Left lung (tissue), 10 donors: ENCODE measurements around the gene DSCAM. TPM values are rescaled to one million over a fixed set of nuclear protein-coding genes. Genes with fewer than 3 reads are reported as not detected.

Experiments
- ATAC-seq: fragments of 200-7000 bp; cut with Tn5 transposase; one replicate; pipeline ENCODE4 v1.9.1; 2020; ENCODE audit warnings: moderate library complexity
- DNase-seq, 4 donors: peaks; one replicate each; pipeline ENCODE4 v3.0.0-alpha.2; 2013 to 2020
- H3K27ac ChIP-seq, 2 donors: fragments of 200-600 bp; sonication (generic) in 1 of 2; one replicate each; pipeline versions ENCODE4 v1.5.0 to v1.8.0; 2020 to 2021
- H3K27me3 ChIP-seq, 2 donors: fragments of 200-600 bp; sonication (generic) in 1 of 2; one replicate each; pipeline versions ENCODE4 v1.5.0 to v1.8.0; 2020 to 2021
- H3K36me3 ChIP-seq, 2 donors: fragments of 200-600 bp; sonication (generic) in 1 of 2; one replicate each; pipeline versions ENCODE4 v1.5.0 to v1.8.0; 2020 to 2021
- H3K4me1 ChIP-seq, 2 donors: fragments of 200-600 bp; one replicate each; pipeline ENCODE4 v1.8.0; 2021
- H3K4me3 ChIP-seq, 2 donors: fragments of 200-600 bp; sonication (generic) in 1 of 2; one replicate each; pipeline versions ENCODE4 v1.5.0 to v1.8.0; 2020 to 2021; ENCODE audit warnings: mild to moderate bottlenecking in 1 of 2
- H3K9me3 ChIP-seq, 2 donors: fragments of 200-600 bp; sonication (generic) in 1 of 2; one replicate each; pipeline versions ENCODE4 v1.5.0 to v1.8.0; 2020 to 2021
- CTCF ChIP-seq, 2 donors: fragments of 200-600 bp; sonication (generic) in 1 of 2; IDR thresholded peaks; one replicate each; pipeline versions ENCODE4 v1.5.0 to v1.8.0; 2021; ENCODE audit warnings: antibody characterized with exemption in 2 of 2
- intact Hi-C, 2 donors: fragments of 100-400 bp; cut with DNase I; formaldehyde crosslinking; loops; one replicate each; pipeline versions ENCODE4 v1.11.2 to v1.14.2; 2022
- polyA plus RNA-seq, 6 donors: library from polyadenylated mRNA; unstranded; fragments of 120-200 nt; gene quantifications; one replicate each; pipeline ENCODE4 v1.2.1, GENCODE V29; 2013; ENCODE audit not compliant: insufficient read length in 6 of 6
- total RNA-seq, 2 donors: library from RNA; stranded (reverse); fragmentation: NEBNext Ultra II Directional; extraction: Animal tissue kit (Norgen Biotek cat#: 25700); gene quantifications; one replicate each; pipeline ENCODE4 v1.2.1, GENCODE V29; 2021
- donor health status: DM: no; HTN: yes; CAD: no.
- donor health status: DM: no; HTN: no; CAD: no.

DSCAM gene
- total and polyA plus RNA-seq, 8 donors = 0.03 to 0.24 (median 0.07) TPM; not detected in 1

GRCh38 chr21:40231979-40232378 is 615.0 kb downstream of the DSCAM start:
- Histone ChIP-seq H3K4me3 (no peak overlapping the region), H3K4me1 (no peaks in the 10 kb centered on the region), H3K27ac (no peak overlapping the region), H3K9me3 (no peaks in the 10 kb centered on the region), H3K27me3 (no peaks in the 10 kb centered on the region), H3K36me3 (no peaks in the 10 kb centered on the region)
- ATAC-seq = no peak
- intact Hi-C loops = no loop called here
- DNase-seq = no peak
- no peak for TF ChIP-seq CTCF (IDR thresholded peaks at IDR 0.05)

- Histone ChIP-seq H3K9me3 (no peaks in the 10 kb centered on the region), H3K4me1 (no peaks in the 10 kb centered on the region), H3K4me3 (no peak overlapping the region), H3K27me3 (no peaks in the 10 kb centered on the region), H3K36me3 (no peaks in the 10 kb centered on the region), H3K27ac (no peak overlapping the region)
- TF ChIP-seq CTCF (IDR thresholded peaks at IDR 0.05) = no peak
- intact Hi-C loops = no loop called here
- DNase-seq (no peak), ATAC-seq (no peak)
Observed at GRCh38 chr21:40227096-40227495, 619.9 kb downstream of the DSCAM start.

- intact Hi-C loops = no loop called here
- H3K4me3 ChIP-seq = no peak overlapping the region
Observed at GRCh38 chr21:40215941-40216340, 631.0 kb downstream of the DSCAM start.

GRCh38 chr21:40210251-40210650 is 636.7 kb downstream of the DSCAM start:
- Histone ChIP-seq H3K27me3 (no peaks in the 10 kb centered on the region), H3K9me3 (no peaks in the 10 kb centered on the region), H3K4me3 (no peak overlapping the region), H3K27ac (no peak overlapping the region), H3K36me3 (no peaks in the 10 kb centered on the region), H3K4me1 (no peaks in the 10 kb centered on the region)
- TF ChIP-seq CTCF (IDR thresholded peaks at IDR 0.05) = no peak
- intact Hi-C loops = no loop called here
- ATAC-seq = no peak
- no peak for DNase-seq

More at GRCh38 chr21:40215941-40216340, 631.0 kb downstream of the DSCAM start:
- no peak for TF ChIP-seq CTCF (IDR thresholded peaks at IDR 0.05)
- DNase-seq (no peak), ATAC-seq (no peak)
- H3K4me1 ChIP-seq = no peaks in the 10 kb centered on the region
- no peaks in the 10 kb centered on the region for H3K9me3 ChIP-seq
- H3K27ac ChIP-seq = no peak overlapping the region
- H3K27me3 ChIP-seq = no peaks in the 10 kb centered on the region
- H3K36me3 ChIP-seq = no peaks in the 10 kb centered on the region

- TF ChIP-seq CTCF (IDR thresholded peaks at IDR 0.05) = no peak
- DNase-seq = no peak
- no peaks in the 10 kb centered on the region for H3K36me3 ChIP-seq
- H3K27ac ChIP-seq = no peak overlapping the region
- no peaks in the 10 kb centered on the region for H3K4me1 ChIP-seq
- H3K9me3 ChIP-seq = no peaks in the 10 kb centered on the region
- intact Hi-C loops = no loop called here
- ATAC-seq = no peak
- no peak overlapping the region for H3K4me3 ChIP-seq
- H3K27me3 ChIP-seq = no peaks in the 10 kb centered on the region
Observed at GRCh38 chr21:40208948-40209345, 638.0 kb downstream of the DSCAM start.
